Hepatocyte (in vitro differentiated cells): ENCODE data around the gene POU5F1. TPM values are rescaled to one million over a fixed set of nuclear protein-coding genes. Genes with fewer than 3 reads are reported as not detected.
"Not testable (repeated sequence)": the region's sequence is repeated elsewhere in the genome, so short reads cannot be mapped to it uniquely, and the experiment has no call there.

ENCODE experiments used
- DNase-seq: peaks from one replicate; pipeline ENCODE4 v3.0.0-alpha.2; 2016; ENCODE audit warnings: low spot score
- H2AFZ ChIP-seq: fragments of 200-600 bp; sonication (generic); 2 replicates; pipeline ENCODE4 v1.6.0; 2016; ENCODE audit warnings: antibody characterized with exemption, mild to moderate bottlenecking
- H3K27ac ChIP-seq: fragments of 200-600 bp; sonication (generic); 2 replicates; pipeline ENCODE4 v1.5.1; 2016; ENCODE audit warnings: mild to moderate bottlenecking
- H3K27me3 ChIP-seq: fragments of 200-600 bp; sonication (generic); 2 replicates; pipeline ENCODE4 v1.6.1; 2016
- H3K36me3 ChIP-seq: fragments of 200-600 bp; sonication (generic); replicated peaks from 2 replicates; pipeline ENCODE4 v1.5.1; 2016; ENCODE audit warnings: low read depth; ENCODE audit not compliant: insufficient read depth
- H3K4me1 ChIP-seq: fragments of 200-600 bp; sonication (generic); 2 replicates; pipeline ENCODE4 v1.5.1; 2016; ENCODE audit warnings: mild to moderate bottlenecking, moderate library complexity; ENCODE audit not compliant: insufficient read depth
- H3K4me2 ChIP-seq: fragments of 200-600 bp; sonication (generic); 2 replicates; pipeline ENCODE4 v1.6.0; 2016
- H3K4me3 ChIP-seq: fragments of 200-600 bp; sonication (generic); 2 replicates; pipeline ENCODE4 v1.5.1; 2016; ENCODE audit warnings: mild to moderate bottlenecking
- H3K79me2 ChIP-seq: fragments of 200-600 bp; sonication (generic); 2 replicates; pipeline ENCODE4 v1.6.0; 2017; ENCODE audit warnings: mild to moderate bottlenecking
- H3K9me2 ChIP-seq: fragments of 200-600 bp; sonication (generic); replicated peaks from 2 replicates; pipeline ENCODE4 v1.6.0; 2017; ENCODE audit warnings: mild to moderate bottlenecking; ENCODE audit not compliant: insufficient read depth
- H3K9me3 ChIP-seq: fragments of 200-600 bp; sonication (generic); 2 replicates; pipeline ENCODE4 v1.5.1; 2016; ENCODE audit warnings: low read depth, mild to moderate bottlenecking
- H4K20me1 ChIP-seq: fragments of 200-600 bp; sonication (generic); 2 replicates; pipeline ENCODE4 v1.6.0; 2016; ENCODE audit warnings: mild to moderate bottlenecking; ENCODE audit not compliant: insufficient read depth, poor library complexity, severe bottlenecking
- EZH2 ChIP-seq: fragments of 200-600 bp; sonication (generic); IDR thresholded peaks from 2 replicates; pipeline ENCODE4 v1.6.1; 2016; ENCODE audit warnings: antibody characterized with exemption, mild to moderate bottlenecking, borderline replicate concordance
- EZH2phosphoT487 ChIP-seq: fragments of 200-600 bp; sonication (generic); IDR thresholded peaks from one replicate; pipeline ENCODE4 v1.6.1; 2018; ENCODE audit warnings: antibody characterized with exemption, mild to moderate bottlenecking, low read depth, moderate library complexity; ENCODE audit not compliant: unreplicated experiment, severe bottlenecking
- WGBS: methylation state at CpG from one replicate; pipeline ENCODE4 v1.1.6; 2016; ENCODE audit warnings: low lambda C conversion rate; ENCODE audit errors: missing lambda C conversion rate; 5-methylcytosine and 5-hydroxymethylcytosine counted together
- polyA plus RNA-seq: library from polyadenylated mRNA; unstranded; fragments of >200 nt; fragmentation: Nextera tagmentation; extraction: Ambion mirVana; gene quantifications from 2 replicates; pipeline ENCODE4 v1.2.1, GENCODE V29; 2016
- total RNA-seq: library from RNA; depleted of rRNA; stranded (reverse); fragments of >200 nt; gene quantifications from 2 replicates; pipeline ENCODE4 v1.2.3, GENCODE V29; 2014
- TF ChIP-seq, protein P1 (sequence below): fragments of 200-600 bp; sonication (generic); IDR thresholded peaks from 2 replicates; pipeline ENCODE4 v1.5.1; 2016; ENCODE audit warnings: antibody characterized with exemption, mild to moderate bottlenecking; ENCODE audit not compliant: poor library complexity

The POU5F1 gene
- total and polyA plus RNA-seq, 2 experiments from 2014 or later: 1.1 to 1.8 TPM

DNA sequence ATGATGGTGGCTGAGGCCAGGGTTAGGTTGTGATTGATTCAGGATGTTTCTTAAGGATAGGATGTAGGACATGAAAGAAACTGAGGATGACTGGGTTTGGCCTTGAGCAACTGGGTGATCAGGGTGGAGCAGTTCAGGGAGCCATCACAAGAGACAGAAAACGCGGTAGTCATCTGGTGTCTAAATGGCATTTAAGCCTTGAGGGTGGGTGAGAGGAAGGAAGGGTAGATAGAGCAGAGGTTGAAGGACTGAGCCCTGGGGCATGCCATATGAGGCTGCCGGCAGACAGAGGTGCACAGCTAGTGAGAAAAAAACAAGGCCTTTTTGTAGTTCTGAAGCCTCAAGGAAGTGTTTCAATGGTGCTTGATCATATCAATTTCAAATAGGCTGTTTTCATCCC lies 1.9 kb downstream of the POU5F1 start:
- H3K4me3 ChIP-seq: no peak overlapping the region
- no peaks in the 10 kb centered on the region for H3K9me3 ChIP-seq
- H3K79me2 ChIP-seq: no peaks in the 10 kb centered on the region
- no peak for TF ChIP-seq EZH2
- TF ChIP-seq EZH2phosphoT487: no peak
- TF ChIP-seq, protein P1, sequence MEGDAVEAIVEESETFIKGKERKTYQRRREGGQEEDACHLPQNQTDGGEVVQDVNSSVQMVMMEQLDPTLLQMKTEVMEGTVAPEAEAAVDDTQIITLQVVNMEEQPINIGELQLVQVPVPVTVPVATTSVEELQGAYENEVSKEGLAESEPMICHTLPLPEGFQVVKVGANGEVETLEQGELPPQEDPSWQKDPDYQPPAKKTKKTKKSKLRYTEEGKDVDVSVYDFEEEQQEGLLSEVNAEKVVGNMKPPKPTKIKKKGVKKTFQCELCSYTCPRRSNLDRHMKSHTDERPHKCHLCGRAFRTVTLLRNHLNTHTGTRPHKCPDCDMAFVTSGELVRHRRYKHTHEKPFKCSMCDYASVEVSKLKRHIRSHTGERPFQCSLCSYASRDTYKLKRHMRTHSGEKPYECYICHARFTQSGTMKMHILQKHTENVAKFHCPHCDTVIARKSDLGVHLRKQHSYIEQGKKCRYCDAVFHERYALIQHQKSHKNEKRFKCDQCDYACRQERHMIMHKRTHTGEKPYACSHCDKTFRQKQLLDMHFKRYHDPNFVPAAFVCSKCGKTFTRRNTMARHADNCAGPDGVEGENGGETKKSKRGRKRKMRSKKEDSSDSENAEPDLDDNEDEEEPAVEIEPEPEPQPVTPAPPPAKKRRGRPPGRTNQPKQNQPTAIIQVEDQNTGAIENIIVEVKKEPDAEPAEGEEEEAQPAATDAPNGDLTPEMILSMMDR: no peak
- no peaks in the 10 kb centered on the region for H3K9me2 ChIP-seq
- no peaks in the 10 kb centered on the region for H3K4me1 ChIP-seq
- 54% methylated on average over 3 of the region's 3 CpGs for WGBS
- H2AFZ ChIP-seq: no peak overlapping the region
- H3K27me3 ChIP-seq: peaks cover 8% of the 10 kb centered on the region
- no peak overlapping the region for H3K4me2 ChIP-seq
- H3K36me3 ChIP-seq: no peaks in the 10 kb centered on the region
- H3K27ac ChIP-seq: no peak overlapping the region
- H4K20me1 ChIP-seq: no peaks in the 10 kb centered on the region
- DNase-seq: no peak

DNA sequence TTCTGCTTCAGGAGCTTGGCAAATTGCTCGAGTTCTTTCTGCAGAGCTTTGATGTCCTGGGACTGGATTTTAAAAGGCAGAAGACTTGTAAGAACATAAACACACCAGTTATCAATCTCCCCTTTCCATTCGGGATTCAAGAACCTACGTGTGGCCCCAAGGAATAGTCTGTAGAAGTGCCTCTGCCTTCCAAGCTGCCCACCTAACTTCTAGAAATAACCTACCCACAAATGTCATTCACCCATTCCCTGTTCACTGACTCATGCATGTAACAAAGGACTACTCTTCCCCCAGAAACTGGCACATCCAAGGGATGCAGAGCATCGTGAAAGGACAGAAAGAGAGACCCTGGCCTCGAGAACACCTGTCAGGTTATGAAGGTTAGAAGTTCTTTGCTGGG lies 4.5 kb downstream of the POU5F1 start:
- no peak for DNase-seq
- TF ChIP-seq EZH2phosphoT487: no peak
- TF ChIP-seq, protein P1: no peak
- TF ChIP-seq EZH2: no peak
- Histone ChIP-seq H2AFZ (no peak overlapping the region), H4K20me1 (no peaks in the 10 kb centered on the region), H3K27ac (no peak overlapping the region), H3K4me3 (no peak overlapping the region), H3K36me3 (no peaks in the 10 kb centered on the region), H3K9me3 (no peaks in the 10 kb centered on the region), H3K27me3 (peaks cover 8% of the 10 kb centered on the region), H3K4me1 (no peaks in the 10 kb centered on the region), H3K79me2 (no peaks in the 10 kb centered on the region), H3K9me2 (no peaks in the 10 kb centered on the region), H3K4me2 (no peak overlapping the region)
- 78% methylated on average over 5 of the region's 5 CpGs for WGBS

DNA sequence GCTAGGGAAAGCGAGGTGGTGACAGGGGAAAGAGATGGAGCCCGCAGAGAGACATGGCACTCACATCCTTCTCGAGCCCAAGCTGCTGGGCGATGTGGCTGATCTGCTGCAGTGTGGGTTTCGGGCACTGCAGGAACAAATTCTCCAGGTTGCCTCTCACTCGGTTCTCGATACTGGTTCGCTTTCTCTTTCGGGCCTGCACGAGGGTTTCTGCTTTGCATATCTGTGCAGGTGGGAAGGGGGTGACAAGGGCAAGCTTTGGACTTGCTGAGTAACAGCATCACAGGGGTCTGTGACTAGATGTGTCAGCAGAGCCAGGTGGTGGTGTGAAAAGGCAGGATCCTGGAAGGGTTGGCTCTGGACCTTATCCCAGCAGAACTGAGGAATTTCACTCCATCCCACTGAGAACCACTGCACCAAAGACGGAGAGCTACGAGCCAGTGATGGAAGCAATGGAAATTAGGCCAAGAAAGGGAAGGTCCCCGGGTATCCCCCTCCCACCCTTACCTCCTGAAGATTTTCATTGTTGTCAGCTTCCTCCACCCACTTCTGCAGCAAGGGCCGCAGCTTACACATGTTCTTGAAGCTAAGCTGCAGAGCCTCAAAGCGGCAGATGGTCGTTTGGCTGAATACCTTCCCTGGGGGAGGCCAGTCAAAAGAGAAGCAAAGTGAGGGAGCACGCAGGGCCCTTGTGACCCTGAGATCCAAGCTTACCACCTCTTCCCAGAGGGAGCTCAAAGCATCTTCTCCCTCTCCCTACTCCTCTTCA lies 5.2 kb downstream of the POU5F1 start:
- H3K4me2 ChIP-seq, H2AFZ ChIP-seq, H3K27ac ChIP-seq, H3K36me3 ChIP-seq, H4K20me1 ChIP-seq, H3K9me3 ChIP-seq, H3K4me3 ChIP-seq, H3K27me3 ChIP-seq, H3K9me2 ChIP-seq, DNase-seq, H3K4me1 ChIP-seq, H3K79me2 ChIP-seq: not testable (repeated sequence)
- 85% methylated on average over 17 of the region's 17 CpGs for WGBS

DNA sequence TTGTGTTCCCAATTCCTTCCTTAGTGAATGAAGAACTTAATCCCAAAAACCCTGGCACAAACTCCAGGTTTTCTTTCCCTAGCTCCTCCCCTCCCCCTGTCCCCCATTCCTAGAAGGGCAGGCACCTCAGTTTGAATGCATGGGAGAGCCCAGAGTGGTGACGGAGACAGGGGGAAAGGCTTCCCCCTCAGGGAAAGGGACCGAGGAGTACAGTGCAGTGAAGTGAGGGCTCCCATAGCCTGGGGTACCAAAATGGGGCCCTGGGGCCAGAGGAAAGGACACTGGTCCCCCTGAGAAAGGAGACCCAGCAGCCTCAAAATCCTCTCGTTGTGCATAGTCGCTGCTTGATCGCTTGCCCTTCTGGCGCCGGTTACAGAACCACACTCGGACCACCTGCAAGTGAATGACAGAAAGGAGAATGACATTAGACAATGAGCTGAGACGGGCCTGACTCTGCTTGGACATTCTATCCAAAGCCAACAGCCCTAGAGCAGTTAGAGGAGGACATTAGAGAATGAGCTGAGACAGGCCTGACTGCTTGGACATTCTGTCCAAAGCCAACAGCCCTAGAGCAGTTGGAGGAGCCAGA lies 5.9 kb downstream of the POU5F1 start:
- not testable (repeated sequence) for H3K4me3 ChIP-seq, H4K20me1 ChIP-seq, H3K4me1 ChIP-seq, H2AFZ ChIP-seq, H3K27ac ChIP-seq, H3K36me3 ChIP-seq, H3K9me2 ChIP-seq, H3K9me3 ChIP-seq, H3K27me3 ChIP-seq, H3K4me2 ChIP-seq, H3K79me2 ChIP-seq, DNase-seq
- WGBS: 88% methylated on average over 8 of the region's 9 CpGs
